ENCODE results near the gene ALCAM.

ALCAM gene

GRCh38 chr3:105415951-105416350 is 49.2 kb downstream of the ALCAM start:
- DNase-seq, result no peak
- Histone ChIP-seq H3K36me3 (replicated peaks) (no peaks in the 10 kb centered on the region), H3K4me3 (ENCODE audit: low read depth, low read length) (no peak overlapping the region), H3K27ac (no peak overlapping the region), H3K27me3 (replicated peaks) (no peaks in the 10 kb centered on the region)
- TF ChIP-seq CTCF (IDR thresholded peaks at IDR 0.05; ENCODE audit: low read depth, low read length, missing control alignments), result no peak
- in situ Hi-C loops (cut with HindIII; ENCODE audit: low pct_ligation_motif_present, low sequenced_read_pairs), result no loop called here

GRCh38 chr3:105417525-105418289 is 51.0 kb downstream of the ALCAM start:
- in situ Hi-C loops (cut with HindIII; ENCODE audit: low pct_ligation_motif_present, low sequenced_read_pairs), result no loop called here
- H3K36me3 ChIP-seq (replicated peaks), result no peaks in the 10 kb centered on the region
- no peak for TF ChIP-seq CTCF (IDR thresholded peaks at IDR 0.05; ENCODE audit: low read depth, low read length, missing control alignments)
- H3K4me3 ChIP-seq (ENCODE audit: low read depth, low read length), result no peak overlapping the region
- DNase-seq, result no peak
- peak overlapping the region; percentile 14 for H3K27ac ChIP-seq
- H3K27me3 ChIP-seq (replicated peaks), result no peaks in the 10 kb centered on the region

GRCh38 chr3:105422645-105423044 is 55.9 kb downstream of the ALCAM start:
- in situ Hi-C loops (cut with HindIII; ENCODE audit: low pct_ligation_motif_present, low sequenced_read_pairs), result no loop called here
- no peak for TF ChIP-seq CTCF (IDR thresholded peaks at IDR 0.05; ENCODE audit: low read depth, low read length, missing control alignments)
- Histone ChIP-seq H3K27ac (no peak overlapping the region), H3K36me3 (replicated peaks) (no peaks in the 10 kb centered on the region), H3K27me3 (replicated peaks) (no peaks in the 10 kb centered on the region), H3K4me3 (ENCODE audit: low read depth, low read length) (no peak overlapping the region)
- DNase-seq, result no peak

- Histone ChIP-seq H3K4me3 (ENCODE audit: low read depth, low read length) (no peak overlapping the region), H3K36me3 (replicated peaks) (no peaks in the 10 kb centered on the region), H3K27ac (no peak overlapping the region), H3K27me3 (replicated peaks) (no peaks in the 10 kb centered on the region)
- no peak for TF ChIP-seq CTCF (IDR thresholded peaks at IDR 0.05; ENCODE audit: low read depth, low read length, missing control alignments)
- no peak for DNase-seq
- in situ Hi-C loops (cut with HindIII; ENCODE audit: low pct_ligation_motif_present, low sequenced_read_pairs), result no loop called here
Observed at GRCh38 chr3:105423397-105423796, 56.7 kb downstream of the ALCAM start.

GRCh38 chr3:105424412-105425152 is 57.9 kb downstream of the ALCAM start:
- TF ChIP-seq CTCF (IDR thresholded peaks at IDR 0.05; ENCODE audit: low read depth, low read length, missing control alignments), result no peak
- in situ Hi-C loops (cut with HindIII; ENCODE audit: low pct_ligation_motif_present, low sequenced_read_pairs), result no loop called here
- no peaks in the 10 kb centered on the region for H3K36me3 ChIP-seq (replicated peaks)
- DNase-seq, result no peak
- no peak overlapping the region for H3K4me3 ChIP-seq (ENCODE audit: low read depth, low read length)
- no peak overlapping the region for H3K27ac ChIP-seq
- no peaks in the 10 kb centered on the region for H3K27me3 ChIP-seq (replicated peaks)
